ENCODE measurements around the gene GPANK1. TPM values are rescaled to one million over a fixed set of nuclear protein-coding genes. Genes with fewer than 3 reads are reported as not detected.

GPANK1 gene
- total and polyA plus RNA-seq, 4 donors: 10.9 to 22.8 (median 16.2) TPM

GRCh38 chr6:31641370-31641769 lies 23.4 kb downstream of the GPANK1 start:
- DNase-seq: no peak
- Histone ChIP-seq H3K4me3 (ENCODE audit: low read length in 2 of 2) (no peak overlapping the region), H3K36me3 (ENCODE audit: control insufficient read depth in 1 of 2, insufficient read depth in 2 of 2, low read length in 1 of 2) (peaks cover 4 to 30% of the 10 kb centered on the region in 2 donors), H3K9me3 (ENCODE audit: control insufficient read depth, low read length) (no peaks in the 10 kb centered on the region), H3K4me1 (ENCODE audit: control insufficient read depth in 1 of 2, insufficient read depth in 2 of 2, low read length in 2 of 2) (no peaks in the 10 kb centered on the region), H3K27me3 (ENCODE audit: control insufficient read depth in 1 of 2, insufficient read depth in 2 of 2, low read length in 1 of 2) (no peaks in the 10 kb centered on the region), H3K27ac (ENCODE audit: low read depth in 1 of 2, low read length in 2 of 2) (no peak overlapping the region)
- ATAC-seq (ENCODE audit: low FRiP score): no peak
- WGBS, 2 donors: 87 to 92% methylated on average over 4 of the region's 4 CpGs
- intact Hi-C loops (cut with DNase I): no loop called here

DNA sequence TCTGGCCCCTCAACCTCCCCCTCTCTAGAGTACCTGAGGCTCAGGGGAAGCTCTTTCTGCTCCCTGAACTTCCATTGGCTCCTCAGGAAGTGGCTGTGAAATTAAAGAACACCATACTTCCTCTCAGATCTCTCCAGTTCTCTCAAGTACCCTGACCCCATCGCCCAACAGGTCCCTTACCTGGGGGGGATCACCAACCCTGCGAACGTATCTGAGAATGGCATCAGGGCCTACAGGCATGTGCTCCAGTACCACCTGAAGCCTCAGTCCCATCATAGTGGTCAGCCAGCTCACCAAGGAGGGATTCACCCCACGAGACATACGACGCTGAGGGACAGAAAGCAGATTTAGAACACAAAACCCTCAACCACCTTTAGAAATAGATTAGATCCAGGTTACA lies 24.2 kb downstream of the GPANK1 start:
- Histone ChIP-seq H3K27ac (ENCODE audit: low read depth in 1 of 2, low read length in 2 of 2) (no peak overlapping the region), H3K36me3 (ENCODE audit: control insufficient read depth in 1 of 2, insufficient read depth in 2 of 2, low read length in 1 of 2) (peaks cover 4 to 30% of the 10 kb centered on the region in 2 donors), H3K27me3 (ENCODE audit: control insufficient read depth in 1 of 2, insufficient read depth in 2 of 2, low read length in 1 of 2) (no peaks in the 10 kb centered on the region), H3K4me1 (ENCODE audit: control insufficient read depth in 1 of 2, insufficient read depth in 2 of 2, low read length in 2 of 2) (no peaks in the 10 kb centered on the region), H3K4me3 (ENCODE audit: low read length in 2 of 2) (no peak overlapping the region), H3K9me3 (ENCODE audit: control insufficient read depth, low read length) (no peaks in the 10 kb centered on the region)
- ATAC-seq (ENCODE audit: low FRiP score) (no peak), DNase-seq (no peak)
- intact Hi-C loops (cut with DNase I): no loop called here
- WGBS, 2 donors: 92 to 93% methylated on average over 6 of the region's 6 CpGs

DNA sequence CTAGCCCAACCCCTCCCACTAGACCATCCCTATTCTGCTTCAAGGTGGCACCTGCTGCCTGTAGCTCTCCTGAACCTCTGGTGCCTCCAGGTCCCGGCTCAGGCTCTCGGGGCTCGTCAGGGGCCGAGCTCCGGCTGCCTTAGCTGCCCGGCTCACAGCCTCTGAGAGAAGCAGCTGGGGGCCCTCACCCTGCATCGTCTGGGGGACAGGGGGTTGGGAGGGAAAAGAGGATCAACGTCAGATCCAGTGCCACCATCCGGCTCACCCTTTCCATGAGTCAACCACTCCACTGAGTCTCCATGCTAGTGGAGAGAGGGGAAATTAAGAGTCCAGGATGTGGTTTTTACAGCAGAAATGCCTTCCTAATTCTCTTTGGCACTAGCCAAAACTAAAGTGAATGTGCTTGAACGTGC lies 25.3 kb downstream of the GPANK1 start:
- Histone ChIP-seq H3K4me3 (ENCODE audit: low read length in 2 of 2) (no peak overlapping the region), H3K4me1 (ENCODE audit: control insufficient read depth in 1 of 2, insufficient read depth in 2 of 2, low read length in 2 of 2) (no peaks in the 10 kb centered on the region), H3K9me3 (ENCODE audit: control insufficient read depth, low read length) (no peaks in the 10 kb centered on the region), H3K36me3 (ENCODE audit: control insufficient read depth in 1 of 2, insufficient read depth in 2 of 2, low read length in 1 of 2) (peaks cover 6 to 24% of the 10 kb centered on the region in 2 donors), H3K27me3 (ENCODE audit: control insufficient read depth in 1 of 2, insufficient read depth in 2 of 2, low read length in 1 of 2) (no peaks in the 10 kb centered on the region), H3K27ac (ENCODE audit: low read depth in 1 of 2, low read length in 2 of 2) (no peak overlapping the region)
- ATAC-seq (ENCODE audit: low FRiP score): no peak
- intact Hi-C loops (cut with DNase I): no loop called here
- 65 to 71% methylated on average over 10 of the region's 10 CpGs for WGBS, 2 donors
- DNase-seq: no peak

GRCh38 chr6:31639043-31639442 lies 25.8 kb downstream of the GPANK1 start:
- intact Hi-C loops (cut with DNase I): no loop called here
- Histone ChIP-seq H3K4me1 (ENCODE audit: control insufficient read depth in 1 of 2, insufficient read depth in 2 of 2, low read length in 2 of 2) (no peaks in the 10 kb centered on the region), H3K36me3 (ENCODE audit: control insufficient read depth in 1 of 2, insufficient read depth in 2 of 2, low read length in 1 of 2) (peaks cover 4 to 23% of the 10 kb centered on the region in 2 donors), H3K27me3 (ENCODE audit: control insufficient read depth in 1 of 2, insufficient read depth in 2 of 2, low read length in 1 of 2) (no peaks in the 10 kb centered on the region), H3K27ac (ENCODE audit: low read depth in 1 of 2, low read length in 2 of 2) (no peak overlapping the region), H3K9me3 (ENCODE audit: control insufficient read depth, low read length) (no peaks in the 10 kb centered on the region), H3K4me3 (ENCODE audit: low read length in 2 of 2) (no peak overlapping the region)
- ATAC-seq (ENCODE audit: low FRiP score): no peak
- 73 to 75% methylated on average over 9 of the region's 9 CpGs for WGBS, 2 donors
- no peak for DNase-seq

DNA sequence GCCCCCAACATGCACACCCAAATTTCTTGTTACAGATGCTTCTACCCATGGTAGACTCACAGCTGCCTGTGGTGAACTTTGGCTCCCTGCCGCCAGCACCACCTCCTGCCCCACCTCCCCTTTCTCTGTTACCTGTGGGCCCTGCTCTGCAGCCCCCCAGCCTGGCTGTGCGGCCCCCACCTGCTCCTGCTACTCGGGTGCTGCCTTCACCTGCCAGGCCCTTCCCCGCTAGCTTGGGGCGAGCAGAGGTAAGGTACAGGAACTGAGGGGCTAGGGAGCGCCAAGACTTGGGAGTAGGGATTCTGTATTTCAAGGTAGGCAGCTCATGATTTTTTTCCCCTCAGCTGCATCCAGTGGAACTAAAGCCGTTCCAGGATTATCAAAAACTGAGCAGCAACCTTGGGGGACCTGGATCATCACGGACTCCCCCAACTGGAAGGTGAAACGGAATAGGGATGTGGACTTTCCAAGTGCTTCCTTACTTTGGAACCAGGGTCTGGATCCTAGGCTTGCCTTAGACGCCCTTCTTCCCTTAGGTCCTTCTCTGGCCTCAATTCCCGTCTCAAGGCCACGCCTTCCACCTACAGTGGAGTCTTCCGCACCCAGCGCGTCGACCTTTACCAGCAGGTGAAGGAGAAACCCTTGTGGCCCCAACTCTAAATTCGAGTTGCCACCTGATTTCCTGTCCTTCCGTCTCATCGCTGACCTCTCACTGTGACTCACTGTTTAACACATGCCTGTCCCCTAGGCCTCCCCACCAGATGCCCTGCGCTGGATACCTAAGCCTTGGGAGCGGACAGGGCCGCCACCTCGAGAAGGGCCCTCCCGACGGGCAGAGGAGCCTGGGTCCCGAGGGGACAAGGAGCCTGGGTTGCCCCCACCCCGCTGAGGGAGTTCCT lies 27.9 kb downstream of the GPANK1 start:
- intact Hi-C loops (cut with DNase I): no loop called here
- peaks cover 4 to 19% of the 10 kb centered on the region in 2 donors for H3K36me3 ChIP-seq (ENCODE audit: control insufficient read depth in 1 of 2, insufficient read depth in 2 of 2, low read length in 1 of 2)
- H3K27ac ChIP-seq (ENCODE audit: low read depth in 1 of 2, low read length in 2 of 2): no peak overlapping the region
- ATAC-seq (ENCODE audit: low FRiP score): no peak
- no peaks in the 10 kb centered on the region for H3K27me3 ChIP-seq (ENCODE audit: control insufficient read depth in 1 of 2, insufficient read depth in 2 of 2, low read length in 1 of 2)
- no peak for DNase-seq
- 73 to 77% methylated on average over 27 of the region's 27 CpGs for WGBS, 2 donors
- H3K9me3 ChIP-seq (ENCODE audit: control insufficient read depth, low read length): no peaks in the 10 kb centered on the region
- H3K4me3 ChIP-seq (ENCODE audit: low read length in 2 of 2): no peak overlapping the region
- no peaks in the 10 kb centered on the region for H3K4me1 ChIP-seq (ENCODE audit: control insufficient read depth in 1 of 2, insufficient read depth in 2 of 2, low read length in 2 of 2)

- Histone ChIP-seq H3K36me3 (ENCODE audit: control insufficient read depth in 1 of 2, insufficient read depth in 2 of 2, low read length in 1 of 2) (peaks cover 11 to 12% of the 10 kb centered on the region in 2 donors), H3K9me3 (ENCODE audit: control insufficient read depth, low read length) (no peaks in the 10 kb centered on the region), H3K4me3 (ENCODE audit: low read length in 2 of 2) (no peak overlapping the region), H3K27me3 (ENCODE audit: control insufficient read depth in 1 of 2, insufficient read depth in 2 of 2, low read length in 1 of 2) (no peaks in the 10 kb centered on the region), H3K4me1 (ENCODE audit: control insufficient read depth in 1 of 2, insufficient read depth in 2 of 2, low read length in 2 of 2) (no peaks in the 10 kb centered on the region), H3K27ac (ENCODE audit: low read depth in 1 of 2, low read length in 2 of 2) (no peak overlapping the region)
- no peak for ATAC-seq (ENCODE audit: low FRiP score)
- 72 to 78% methylated on average over 11 of the region's 11 CpGs for WGBS, 2 donors
- intact Hi-C loops (cut with DNase I): no loop called here
- no peak for DNase-seq
Measured at GRCh38 chr6:31634969-31635575, 29.7 kb downstream of the GPANK1 start.

DNA sequence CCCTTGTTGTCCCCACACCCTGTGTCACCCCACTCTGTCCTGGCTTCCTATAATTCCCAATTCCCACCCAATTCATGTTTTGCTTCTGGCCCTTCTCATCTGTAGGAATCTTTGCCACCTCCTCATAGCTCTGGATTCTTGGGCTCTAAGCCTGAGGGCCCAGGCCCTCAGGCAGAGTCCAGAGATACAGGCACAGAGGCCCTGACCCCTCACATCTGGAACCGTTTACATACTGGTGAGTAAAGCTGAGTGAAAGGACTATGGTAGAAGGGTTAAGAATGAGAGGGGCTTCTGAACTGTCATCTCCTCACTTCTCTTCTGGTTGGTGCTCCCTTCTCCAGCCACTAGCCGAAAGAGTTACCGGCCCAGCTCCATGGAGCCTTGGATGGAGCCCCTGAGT lies 30.7 kb downstream of the GPANK1 start:
- intact Hi-C loops (cut with DNase I): no loop called here
- no peak for DNase-seq
- Histone ChIP-seq H3K27ac (ENCODE audit: low read depth in 1 of 2, low read length in 2 of 2) (no peak overlapping the region), H3K36me3 (ENCODE audit: control insufficient read depth in 1 of 2, insufficient read depth in 2 of 2, low read length in 1 of 2) (peaks cover 10 to 17% of the 10 kb centered on the region in 2 donors), H3K4me1 (ENCODE audit: control insufficient read depth in 1 of 2, insufficient read depth in 2 of 2, low read length in 2 of 2) (no peaks in the 10 kb centered on the region), H3K4me3 (ENCODE audit: low read length in 2 of 2) (no peak overlapping the region), H3K9me3 (ENCODE audit: control insufficient read depth, low read length) (no peaks in the 10 kb centered on the region), H3K27me3 (ENCODE audit: control insufficient read depth in 1 of 2, insufficient read depth in 2 of 2, low read length in 1 of 2) (no peaks in the 10 kb centered on the region)
- WGBS, 2 donors: 73 to 82% methylated on average over 3 of the region's 3 CpGs
- ATAC-seq (ENCODE audit: low FRiP score): no peak

GRCh38 chr6:31633447-31633846 lies 31.4 kb downstream of the GPANK1 start:
- intact Hi-C loops (cut with DNase I): no loop called here
- no peak overlapping the region for H3K27ac ChIP-seq (ENCODE audit: low read depth in 1 of 2, low read length in 2 of 2)
- H3K4me3 ChIP-seq (ENCODE audit: low read length in 2 of 2): no peak overlapping the region
- 78 to 88% methylated on average over 7 of the region's 7 CpGs for WGBS, 2 donors
- no peaks in the 10 kb centered on the region for H3K27me3 ChIP-seq (ENCODE audit: control insufficient read depth in 1 of 2, insufficient read depth in 2 of 2, low read length in 1 of 2)
- H3K36me3 ChIP-seq (ENCODE audit: control insufficient read depth in 1 of 2, insufficient read depth in 2 of 2, low read length in 1 of 2): peaks cover 10 to 17% of the 10 kb centered on the region in 2 donors
- H3K4me1 ChIP-seq (ENCODE audit: control insufficient read depth in 1 of 2, insufficient read depth in 2 of 2, low read length in 2 of 2): no peaks in the 10 kb centered on the region
- no peak for ATAC-seq (ENCODE audit: low FRiP score)
- no peaks in the 10 kb centered on the region for H3K9me3 ChIP-seq (ENCODE audit: control insufficient read depth, low read length)
- DNase-seq: no peak
